ENCODE measurements around the gene FGD5.

- no peak for TF ChIP-seq CTCF (IDR thresholded peaks at IDR 0.05)
- TF ChIP-seq POLR2A (IDR thresholded peaks at IDR 0.05) = no peak
- no peak for TF ChIP-seq POLR2AphosphoS5 (IDR thresholded peaks at IDR 0.05; ENCODE audit: insufficient read depth in 1 of 2, low read depth in 1 of 2)
These were observed 10.1 kb upstream of the FGD5 start for GRCh38 chr3:14808502-14809266.

Measured in vagina (tissue), 2 donors.